ENCODE results near the gene JSRP1. TPM values are rescaled to one million over a fixed set of nuclear protein-coding genes. Genes with fewer than 3 reads are reported as not detected.

Gene JSRP1
- total and polyA plus RNA-seq, 2 of the 8 experiments (the other 6 are each of a cell fraction or from before 2014, with no cell fraction given) = 0.24 to 0.56 TPM

DNA sequence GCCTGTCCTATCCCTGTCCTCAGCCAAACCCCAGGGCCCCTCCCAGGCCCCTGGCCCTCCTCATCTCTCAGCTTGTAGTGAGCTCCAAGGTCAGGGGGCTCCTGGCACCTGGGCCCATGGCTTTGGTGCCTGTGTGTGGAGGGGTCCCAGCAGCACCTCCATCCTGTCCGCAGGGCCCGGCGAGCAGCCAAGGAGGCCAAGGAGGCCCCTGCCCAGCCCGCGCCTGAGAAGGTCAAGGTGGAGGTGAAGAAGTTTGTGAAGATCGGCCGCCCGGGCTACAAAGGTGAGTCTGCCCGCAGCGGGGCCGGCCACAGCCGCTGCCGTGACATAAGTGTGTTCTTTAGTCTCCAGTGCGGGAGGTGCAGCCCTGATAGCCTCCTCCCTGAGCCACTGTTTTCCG, 10.9 kb downstream of the JSRP1 start:
- Histone ChIP-seq H3K27me3 (replicated peaks in 1 of 4; ENCODE audit: control insufficient read depth in 3 of 4, extremely low read depth in 1 of 4, insufficient read depth in 3 of 4, low read length in 3 of 4) (no peaks in the 10 kb centered on the region), H3K23ac (ENCODE audit: insufficient read length) (no peak overlapping the region), H3K79me2 (ENCODE audit: control insufficient read depth in 1 of 2, insufficient read depth in 2 of 2, low read length in 2 of 2) (peaks cover 22 to 39% of the 10 kb centered on the region in 2 experiments), H3K23me2 (ENCODE audit: low read depth, low read length) (no peaks in the 10 kb centered on the region; the same call in 1 of the 2 replicates), H2AFZ (ENCODE audit: low read length) (no peak overlapping the region), H3K4me1 (replicated peaks in 1 of 4; ENCODE audit: control insufficient read depth in 3 of 4, insufficient read depth in 4 of 4, low read length in 3 of 4) (peaks cover 0 to 8% (median 6%) of the 10 kb centered on the region in 4 experiments; a peak in 5 of 7 replicates), H3K4ac (replicated peaks; ENCODE audit: insufficient read length, low read depth, low read length) (no peak overlapping the region), H3K9me3 (ENCODE audit: insufficient read depth in 2 of 2, low read depth in 1 of 2, low read length in 1 of 2) (no peaks in the 10 kb centered on the region), H4K5ac (ENCODE audit: insufficient read length, low read depth, low read length) (no peak overlapping the region), H3K36me3 (ENCODE audit: control insufficient read depth in 2 of 4, insufficient read depth in 4 of 4, low read length in 3 of 4) (peaks cover 28 to 49% (median 45%) of the 10 kb centered on the region in 4 experiments), H2BK20ac (ENCODE audit: low read length) (no peak overlapping the region), H3K56ac (replicated peaks; ENCODE audit: insufficient read length, low read depth, low read length) (no peak overlapping the region), H3K18ac (ENCODE audit: extremely low read depth, low read length) (no peak overlapping the region), H3K4me3 (ENCODE audit: extremely low read depth in 1 of 4, insufficient read depth in 2 of 4, low read depth in 3 of 4, low read length in 4 of 4) (no peak overlapping the region), H3K4me2 (ENCODE audit: insufficient read depth in 1 of 2, low read depth in 2 of 2, low read length in 2 of 2) (no peak overlapping the region), H3K79me1 (ENCODE audit: low read depth, low read length) (peaks cover 19% of the 10 kb centered on the region), H3K9ac (replicated peaks in 1 of 4; ENCODE audit: extremely low read depth in 1 of 4, low read depth in 3 of 4, low read length in 3 of 4) (no peak overlapping the region), H3K14ac (ENCODE audit: insufficient read length) (no peak overlapping the region), H2AK5ac (ENCODE audit: low read depth, low read length) (no peak overlapping the region), H3K27ac (ENCODE audit: low read depth, low read length) (no peak overlapping the region), H2BK5ac (ENCODE audit: low read depth, low read length) (no peak overlapping the region), H2BK15ac (ENCODE audit: low read length) (no peak overlapping the region), H4K20me1 (replicated peaks in 1 of 2; ENCODE audit: control insufficient read depth in 1 of 2, insufficient read depth in 2 of 2, low read length in 2 of 2) (peaks cover 40 to 58% of the 10 kb centered on the region in 2 experiments), H2BK12ac (ENCODE audit: low read depth, low read length) (no peak overlapping the region), H2BK120ac (replicated peaks; ENCODE audit: low read depth, low read length) (no peak overlapping the region), H4K8ac (ENCODE audit: extremely low read depth, insufficient read depth, low read length) (no peak overlapping the region; the same call in 1 of the 2 replicates), H4K91ac (replicated peaks; ENCODE audit: insufficient read length, low read length) (no peak overlapping the region)
- no peak for DNase-seq (ENCODE audit: low read depth in 1 of 2, low spot score in 2 of 2)
- POLR2A ChIA-PET (ENCODE audit: partially characterized antibody) = interaction anchor here (1.1 to 10.3 kb wide), 7 partner anchors 10 to 71 kb away, joined by 3 to 206 read pairs (median 4); partner anchors contain the start of genes AMH and JSRP1
- CTCF ChIA-PET (ENCODE audit: partially characterized antibody) = interaction anchor here (0.9 to 2.6 kb wide), 5 partner anchors 8 to 71 kb away, joined by 3 to 11 read pairs (median 4); partner anchors contain the start of gene JSRP1
- TF ChIP-seq BCL11A (IDR thresholded peaks at IDR 0.05; ENCODE audit: low read depth in 2 of 2, low read length in 2 of 2) = no peak
- TF ChIP-seq FOSL1 (IDR thresholded peaks at IDR 0.05; ENCODE audit: insufficient read depth, low read depth, low read length) = no peak
- no peak for FAIRE-seq
- WGBS, 2 experiments (ENCODE audit: extremely low coverage in 1 of 2, insufficient coverage in 1 of 2, insufficient read length in 1 of 2, insufficient replicate concordance in 2 of 2, low coverage in 1 of 2, low lambda C conversion rate in 2 of 2, missing lambda C conversion rate in 1 of 2) = 94% methylated on average over 15 of the region's 15 CpGs; no CpG with 5 or more reads in 1 of the 2 experiments
